Chondrocyte (in vitro differentiated cells): Measurements from ENCODE around the gene KLHL26. TPM values are rescaled to one million over a fixed set of nuclear protein-coding genes. Genes with fewer than 3 reads are reported as not detected.

Source experiments
- DNase-seq: peaks from one replicate; pipeline ENCODE4 v3.0.0; 2021; ENCODE audit warnings: mixed read lengths, low spot score
- H3K27ac Mint-ChIP-seq: one replicate; pipeline ENCODE4 v1.8.0; 2021; ENCODE audit warnings: mild to moderate bottlenecking, moderate library complexity, mixed read lengths; ENCODE audit not compliant: unreplicated experiment
- H3K27me3 Mint-ChIP-seq: 2 replicates; pipeline ENCODE4 v1.8.0; 2021; ENCODE audit warnings: low read depth, mixed read lengths
- H3K36me3 Mint-ChIP-seq: 2 replicates; pipeline ENCODE4 v1.8.0; 2021; ENCODE audit warnings: low read depth, mixed read lengths
- H3K4me1 Mint-ChIP-seq: 2 replicates; pipeline ENCODE4 v1.8.0; 2021; ENCODE audit warnings: low read depth, mild to moderate bottlenecking, mixed read lengths
- H3K4me3 Mint-ChIP-seq: one replicate; pipeline ENCODE4 v1.8.0; 2021; ENCODE audit warnings: mild to moderate bottlenecking, moderate library complexity, mixed read lengths; ENCODE audit not compliant: unreplicated experiment
- H3K9me3 Mint-ChIP-seq: 2 replicates; pipeline ENCODE4 v1.8.0; 2021; ENCODE audit warnings: low read depth, mixed read lengths
- total RNA-seq: library from RNA; stranded (reverse); gene quantifications from 3 replicates; pipeline ENCODE4 v1.2.1, GENCODE V29; 2021
- TF ChIP-seq, protein P1 (sequence below): fragments of 200-600 bp; sonication (generic); IDR thresholded peaks from 2 replicates; pipeline ENCODE4 v1.5.0; 2021; ENCODE audit warnings: antibody characterized with exemption, mild to moderate bottlenecking, moderate library complexity

Gene KLHL26
- total RNA-seq, 1 donor from 2014 or later, result 9.8 TPM

DNA sequence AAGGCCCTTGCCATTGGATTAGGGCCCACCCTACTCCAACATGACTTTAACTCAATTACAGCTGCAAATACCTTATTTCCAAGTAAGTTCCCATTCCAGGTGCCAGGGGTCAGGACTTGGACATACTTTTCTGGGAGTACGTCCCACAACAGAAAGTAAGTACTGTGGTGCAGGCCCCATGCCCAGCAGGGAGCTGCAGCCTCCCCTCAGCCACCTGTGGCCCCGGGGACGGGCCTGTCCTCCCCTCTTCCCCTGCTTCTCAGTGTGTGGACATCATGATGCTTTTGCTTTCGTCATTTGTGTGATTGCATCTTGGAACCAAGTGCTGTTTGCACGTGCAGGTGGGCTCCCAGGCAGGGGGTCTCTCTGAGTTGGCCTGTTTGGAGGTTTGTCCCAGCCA lies 78.6 kb downstream of the KLHL26 start:
- no peaks in the 10 kb centered on the region for H3K27me3 Mint-ChIP-seq
- no peaks in the 10 kb centered on the region for H3K36me3 Mint-ChIP-seq
- H3K9me3 Mint-ChIP-seq, result no peaks in the 10 kb centered on the region
- TF ChIP-seq, protein P1, sequence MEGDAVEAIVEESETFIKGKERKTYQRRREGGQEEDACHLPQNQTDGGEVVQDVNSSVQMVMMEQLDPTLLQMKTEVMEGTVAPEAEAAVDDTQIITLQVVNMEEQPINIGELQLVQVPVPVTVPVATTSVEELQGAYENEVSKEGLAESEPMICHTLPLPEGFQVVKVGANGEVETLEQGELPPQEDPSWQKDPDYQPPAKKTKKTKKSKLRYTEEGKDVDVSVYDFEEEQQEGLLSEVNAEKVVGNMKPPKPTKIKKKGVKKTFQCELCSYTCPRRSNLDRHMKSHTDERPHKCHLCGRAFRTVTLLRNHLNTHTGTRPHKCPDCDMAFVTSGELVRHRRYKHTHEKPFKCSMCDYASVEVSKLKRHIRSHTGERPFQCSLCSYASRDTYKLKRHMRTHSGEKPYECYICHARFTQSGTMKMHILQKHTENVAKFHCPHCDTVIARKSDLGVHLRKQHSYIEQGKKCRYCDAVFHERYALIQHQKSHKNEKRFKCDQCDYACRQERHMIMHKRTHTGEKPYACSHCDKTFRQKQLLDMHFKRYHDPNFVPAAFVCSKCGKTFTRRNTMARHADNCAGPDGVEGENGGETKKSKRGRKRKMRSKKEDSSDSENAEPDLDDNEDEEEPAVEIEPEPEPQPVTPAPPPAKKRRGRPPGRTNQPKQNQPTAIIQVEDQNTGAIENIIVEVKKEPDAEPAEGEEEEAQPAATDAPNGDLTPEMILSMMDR, result no peak
- no peak for DNase-seq
- no peak overlapping the region for H3K4me3 Mint-ChIP-seq
- no peak overlapping the region for H3K27ac Mint-ChIP-seq
- peaks cover 14% of the 10 kb centered on the region for H3K4me1 Mint-ChIP-seq

DNA sequence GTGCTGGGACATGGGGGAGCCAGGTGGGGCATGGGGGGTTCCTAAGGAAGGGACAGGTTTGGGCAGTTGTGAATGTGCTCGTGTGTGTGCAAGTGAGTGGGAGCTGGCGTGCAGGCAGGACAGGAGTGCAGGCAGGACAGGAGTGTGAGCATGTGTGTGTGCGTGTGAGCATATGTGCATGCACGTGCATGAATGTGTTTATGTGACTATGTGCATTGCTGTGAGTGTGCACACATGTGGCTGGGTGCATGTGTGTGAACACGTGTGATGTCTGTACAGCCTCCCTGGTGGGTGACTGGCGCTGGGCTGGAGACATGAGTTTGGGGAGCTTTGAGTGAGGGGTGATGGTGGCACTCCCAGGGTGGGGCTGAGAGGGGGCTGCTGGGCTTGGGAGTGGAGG lies 80.0 kb downstream of the KLHL26 start:
- peaks cover 14% of the 10 kb centered on the region for H3K4me1 Mint-ChIP-seq
- no peaks in the 10 kb centered on the region for H3K9me3 Mint-ChIP-seq
- H3K4me3 Mint-ChIP-seq, result no peak overlapping the region
- no peaks in the 10 kb centered on the region for H3K27me3 Mint-ChIP-seq
- no peak overlapping the region for H3K27ac Mint-ChIP-seq
- H3K36me3 Mint-ChIP-seq, result no peaks in the 10 kb centered on the region
- no peak for DNase-seq
- TF ChIP-seq, protein P1, result no peak

DNA sequence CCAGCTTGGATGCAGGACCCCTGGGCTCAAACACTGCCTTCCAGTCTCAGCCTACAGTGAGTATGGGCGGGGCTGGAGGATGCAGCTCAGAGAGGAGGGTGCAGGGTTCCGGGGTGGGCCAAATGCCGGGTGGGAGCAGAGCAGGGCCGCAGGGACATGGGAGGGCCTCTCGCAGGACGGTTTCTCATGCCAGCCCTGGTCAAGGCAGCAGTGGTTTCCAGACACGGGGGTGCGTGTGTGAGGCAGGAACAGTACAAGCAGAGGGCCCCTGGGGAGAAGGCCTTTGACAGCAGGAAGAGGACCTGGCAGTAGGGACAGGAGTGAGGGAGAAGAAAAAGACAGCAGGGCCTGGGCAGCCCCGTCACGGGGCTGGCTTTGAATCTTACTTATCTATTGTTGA lies 80.8 kb downstream of the KLHL26 start:
- H3K27me3 Mint-ChIP-seq, result no peaks in the 10 kb centered on the region
- H3K36me3 Mint-ChIP-seq, result peaks cover 4% of the 10 kb centered on the region
- H3K4me3 Mint-ChIP-seq, result no peak overlapping the region
- no peak for DNase-seq
- H3K27ac Mint-ChIP-seq, result peak overlapping the region; percentile 51
- TF ChIP-seq, protein P1, result no peak
- peaks cover 3% of the 10 kb centered on the region for H3K9me3 Mint-ChIP-seq
- H3K4me1 Mint-ChIP-seq, result peaks cover 14% of the 10 kb centered on the region

DNA sequence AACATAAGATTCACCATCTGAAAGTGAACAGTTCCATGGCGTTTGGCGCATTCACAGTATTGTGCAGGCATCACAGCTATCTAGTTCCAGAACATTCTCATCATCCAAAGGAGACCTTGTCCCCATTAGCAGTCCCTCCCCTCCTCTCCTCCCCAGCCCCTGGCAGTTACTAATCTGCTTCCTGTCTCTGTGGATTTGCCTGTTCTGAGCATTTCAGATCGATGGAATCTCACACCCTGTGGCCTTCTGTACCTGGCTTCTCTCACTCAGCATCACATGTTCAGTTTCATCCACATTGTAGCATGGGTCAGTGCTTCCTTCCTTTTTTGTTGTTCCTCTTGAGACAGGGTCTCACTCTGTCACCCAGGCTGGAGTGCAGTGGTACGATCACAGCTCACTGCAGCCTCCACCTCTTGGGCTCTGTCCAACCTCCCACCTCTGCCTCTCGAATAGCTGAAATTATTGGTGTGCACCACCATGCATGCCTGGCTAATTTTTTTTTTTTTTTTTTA lies 81.2 kb downstream of the KLHL26 start:
- H3K9me3 Mint-ChIP-seq, result peaks cover 3% of the 10 kb centered on the region
- H3K36me3 Mint-ChIP-seq, result peaks cover 5% of the 10 kb centered on the region
- TF ChIP-seq, protein P1, result no peak
- peaks cover 11% of the 10 kb centered on the region for H3K4me1 Mint-ChIP-seq
- H3K4me3 Mint-ChIP-seq, result no peak overlapping the region
- DNase-seq, result no peak
- no peak overlapping the region for H3K27ac Mint-ChIP-seq
- no peaks in the 10 kb centered on the region for H3K27me3 Mint-ChIP-seq

DNA sequence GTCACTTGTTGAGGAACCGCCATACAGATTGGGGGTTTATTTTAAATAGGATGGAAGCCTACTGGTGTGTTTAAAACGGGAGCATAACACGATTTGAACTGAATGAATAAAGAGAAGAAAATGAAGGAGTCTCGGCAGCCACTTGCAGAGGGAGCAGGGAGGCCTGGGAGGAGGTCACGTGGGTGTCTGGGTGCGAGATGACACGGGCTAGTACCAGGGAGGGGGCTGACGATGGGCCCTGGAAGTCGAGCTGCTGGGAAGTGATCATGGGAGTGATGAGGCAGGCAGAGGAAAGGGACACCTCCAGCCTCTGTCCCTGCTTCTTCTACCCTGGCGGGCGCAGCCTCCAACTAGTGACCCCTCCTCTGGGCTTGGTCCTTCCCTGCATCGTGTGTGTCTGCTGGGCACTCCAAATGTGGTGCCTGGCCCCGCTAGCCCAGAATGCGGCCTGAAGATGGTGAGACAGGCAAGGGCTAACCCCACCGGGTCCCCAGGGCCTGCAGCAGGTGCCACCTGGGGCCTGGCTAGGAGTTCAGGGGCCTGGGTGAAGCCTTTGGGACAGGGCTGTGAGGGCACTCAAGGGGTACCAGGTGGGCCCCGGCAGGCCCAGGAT lies 82.1 kb downstream of the KLHL26 start:
- DNase-seq, result no peak
- Mint-ChIP-seq H3K27ac (no peak overlapping the region), H3K4me3 (no peak overlapping the region)

More for the DNA sequence above, 82.1 kb downstream of the KLHL26 start:
- Mint-ChIP-seq H3K9me3 (peaks cover 3% of the 10 kb centered on the region), H3K36me3 (peaks cover 5% of the 10 kb centered on the region), H3K27me3 (no peaks in the 10 kb centered on the region), H3K4me1 (peaks cover 9% of the 10 kb centered on the region)
- TF ChIP-seq, protein P1, result no peak
